GM21576 (cell line): ENCODE data around the gene ZBED6.
"Not testable (repeated sequence)": the region's sequence is repeated elsewhere in the genome, so short reads cannot be mapped to it uniquely, and the experiment has no call there.

Experiments used
- ATAC-seq: cut with Tn5 transposase; IDR thresholded peaks from one replicate; pipeline ENCODE4 v1.9.1; 2021; ENCODE audit warnings: mild to moderate bottlenecking, moderate library complexity; ENCODE audit not compliant: unreplicated experiment

ZBED6 gene, protein sequence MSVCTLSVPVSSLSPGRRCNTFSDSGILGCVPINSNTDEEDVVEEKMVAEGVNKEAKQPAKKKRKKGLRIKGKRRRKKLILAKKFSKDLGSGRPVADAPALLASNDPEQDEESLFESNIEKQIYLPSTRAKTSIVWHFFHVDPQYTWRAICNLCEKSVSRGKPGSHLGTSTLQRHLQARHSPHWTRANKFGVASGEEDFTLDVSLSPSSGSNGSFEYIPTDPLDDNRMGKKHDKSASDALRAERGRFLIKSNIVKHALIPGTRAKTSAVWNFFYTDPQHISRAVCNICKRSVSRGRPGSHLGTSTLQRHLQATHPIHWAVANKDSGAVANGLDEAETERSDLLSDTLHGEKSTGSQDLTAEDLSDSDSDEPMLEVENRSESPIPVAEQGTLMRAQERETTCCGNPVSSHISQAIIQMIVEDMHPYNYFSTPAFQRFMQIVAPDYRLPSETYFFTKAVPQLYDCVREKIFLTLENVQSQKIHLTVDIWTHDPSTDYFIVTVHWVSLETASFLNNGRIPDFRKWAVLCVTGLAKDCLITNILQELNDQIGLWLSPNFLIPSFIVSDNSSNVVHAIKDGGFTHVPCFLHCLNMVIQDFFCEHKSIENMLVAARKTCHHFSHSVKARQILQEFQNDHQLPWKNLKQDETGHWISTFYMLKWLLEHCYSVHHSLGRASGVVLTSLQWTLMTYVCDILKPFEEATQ (N-terminal part only)

DNA sequence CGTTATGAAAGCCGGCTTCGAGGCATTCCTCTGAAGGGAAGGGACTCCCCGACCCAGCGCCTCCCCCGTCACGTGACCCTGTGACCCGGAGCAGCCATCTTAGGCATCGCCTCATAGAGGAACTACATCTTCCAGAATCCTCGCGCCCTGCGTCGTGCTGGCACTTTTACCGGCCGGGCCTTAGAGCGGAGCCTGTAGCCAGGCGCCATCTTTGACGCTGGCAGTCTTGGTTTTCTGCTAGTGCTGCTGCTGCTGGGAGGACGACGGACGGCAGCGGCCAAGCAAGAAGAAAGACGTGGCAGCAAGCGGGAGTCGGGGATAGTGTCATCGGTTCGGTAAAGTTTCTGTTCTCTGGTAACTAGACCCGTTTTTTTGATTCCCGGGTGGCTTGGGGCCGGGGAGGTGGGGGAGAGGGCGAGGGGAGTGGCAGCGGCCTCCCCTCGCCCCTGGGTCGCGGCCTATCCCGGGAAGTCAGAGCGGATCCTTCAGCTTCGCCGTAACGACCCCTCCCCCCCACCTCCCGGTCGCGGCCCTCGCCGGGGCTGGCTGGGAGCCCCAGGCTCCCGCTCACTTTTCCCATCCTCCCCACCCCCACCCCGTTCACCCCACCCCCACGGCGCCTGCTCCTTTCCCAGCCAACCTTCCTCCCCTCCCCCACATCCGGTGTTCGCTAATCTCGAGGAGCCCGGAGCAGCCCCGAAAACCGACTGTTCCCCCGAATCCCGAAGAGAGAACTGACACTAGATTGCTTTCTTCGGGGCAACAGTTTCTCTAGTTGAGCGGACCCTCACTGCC lies at the start of gene ZBED6, which contains the start of gene ZC3H11A:
TSS of gene ZBED6 (plus strand) at position 183 of the 795 bp plus-strand sequence. CDS start 1,900 bp downstream, outside the sequence.
TSS of gene ZC3H11A (plus strand) at position 183 of the 795 bp plus-strand sequence. CDS start 21,448 bp downstream, outside the sequence.
- ATAC-seq = peak; percentile 98

DNA sequence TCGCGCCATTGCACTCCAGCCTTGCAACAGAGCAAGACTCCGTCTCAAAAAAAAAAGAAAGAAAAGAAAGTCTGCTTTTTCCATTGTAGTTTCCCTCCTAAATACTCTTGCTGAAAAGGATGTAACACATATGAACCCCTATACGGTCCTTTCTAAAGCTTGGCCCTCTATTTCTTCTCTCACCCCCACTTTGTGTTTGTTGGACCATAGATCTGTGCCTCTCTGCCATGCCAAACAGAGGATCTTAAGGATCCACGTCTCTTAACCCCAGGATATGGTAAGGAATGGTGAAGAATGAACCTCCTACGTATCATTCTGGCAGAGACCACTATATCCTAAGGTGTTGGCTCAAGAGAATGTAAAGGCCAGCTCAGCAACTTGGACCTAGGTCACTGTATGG lies 49.1 kb upstream of the ZBED6 start:
- no peak for ATAC-seq

DNA sequence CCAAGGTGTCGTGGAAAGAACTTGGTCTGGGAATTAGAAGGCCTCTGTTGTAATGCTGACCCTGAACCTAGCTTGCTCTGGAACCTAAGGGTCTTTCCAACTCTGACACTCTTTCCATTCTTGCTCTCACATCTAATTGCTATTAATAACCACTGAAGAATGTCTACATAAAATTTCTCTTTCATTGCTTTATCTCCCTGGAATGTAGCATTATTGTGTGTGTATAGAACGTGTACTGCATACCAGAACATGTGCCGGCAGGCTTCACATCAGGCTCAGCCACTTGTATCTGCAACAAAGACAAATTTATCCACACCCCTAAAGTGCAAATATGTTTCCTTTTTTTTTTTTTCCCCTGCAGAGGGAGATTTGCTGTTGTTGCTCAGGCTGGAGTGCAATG lies 44.4 kb upstream of the ZBED6 start:
- no peak for ATAC-seq

DNA sequence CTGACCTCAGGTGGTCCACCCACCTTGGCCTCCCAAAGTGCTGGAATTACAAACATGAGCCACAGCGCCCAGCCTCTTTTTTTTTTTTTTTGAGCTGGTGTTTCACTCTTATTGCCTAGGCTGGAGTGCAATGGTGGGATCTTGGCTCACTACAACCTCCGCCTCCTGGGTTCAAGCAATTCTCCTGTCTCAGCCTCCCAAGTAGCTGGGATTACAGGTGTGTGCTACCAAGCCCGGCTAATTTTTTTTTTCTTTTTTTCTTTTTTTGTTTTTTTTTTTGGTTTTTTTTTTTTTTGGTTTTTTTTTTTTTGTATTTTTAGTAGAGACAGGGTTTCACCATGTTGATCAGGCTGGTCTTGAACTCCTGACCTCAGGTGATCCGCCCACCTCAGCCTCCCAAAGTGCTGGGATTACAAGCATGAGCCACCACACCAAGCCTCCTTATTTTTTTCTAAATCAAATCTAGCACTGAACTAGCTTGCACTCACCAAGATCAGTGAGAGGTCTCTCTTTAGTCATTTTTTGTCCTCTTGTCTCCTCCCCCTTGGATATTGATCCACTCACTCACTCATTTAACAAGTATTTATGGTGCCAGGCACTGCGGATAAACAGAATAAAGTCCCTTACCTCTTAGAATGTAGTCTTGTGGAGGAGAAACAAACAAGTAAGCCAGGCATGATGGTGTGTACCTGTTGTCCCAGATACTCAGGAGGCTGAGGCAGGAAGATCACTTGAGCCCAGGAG lies 43.6 kb upstream of the ZBED6 start:
- not testable (repeated sequence) for ATAC-seq

DNA sequence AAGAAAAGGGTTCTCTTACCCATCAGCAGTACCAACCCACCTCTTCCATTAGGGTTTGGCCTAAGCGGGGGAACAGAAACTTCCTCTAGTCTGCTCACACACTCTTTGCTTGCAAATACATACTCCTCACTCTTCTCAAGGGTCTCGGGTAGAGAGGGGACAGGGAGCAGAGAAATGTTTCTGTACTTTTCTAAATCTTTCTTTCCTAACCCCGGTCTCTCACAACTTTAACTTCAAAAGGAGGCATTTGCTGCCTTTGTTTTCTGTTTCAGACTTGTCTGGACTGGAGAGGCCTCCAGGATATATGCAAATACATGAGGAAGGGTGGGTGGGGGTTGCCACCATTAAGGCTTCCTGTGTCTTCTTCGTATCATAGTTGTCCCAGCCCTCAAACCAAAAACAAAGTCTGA lies 41.0 kb upstream of the ZBED6 start:
- ATAC-seq = peak; percentile 63

DNA sequence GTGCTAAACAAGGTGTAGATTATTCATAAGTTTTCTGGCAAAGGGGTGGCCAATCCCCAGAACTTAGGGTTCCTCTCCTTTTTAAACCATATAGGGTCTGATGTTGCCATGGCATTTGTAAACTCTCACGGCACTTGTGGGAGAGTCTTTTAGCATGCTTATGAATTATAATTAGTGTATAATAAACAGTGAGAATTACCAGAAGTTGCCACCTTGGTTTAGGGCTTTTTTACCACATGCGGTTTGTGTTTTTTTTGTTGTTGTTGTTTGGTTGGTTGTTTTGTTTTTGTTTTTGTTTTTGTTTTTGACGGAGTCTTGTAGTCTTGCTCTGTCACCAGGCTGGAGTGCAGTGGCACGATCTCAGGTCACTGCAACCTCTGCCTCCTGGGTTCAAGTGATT lies 39.4 kb upstream of the ZBED6 start:
- ATAC-seq = no peak

DNA sequence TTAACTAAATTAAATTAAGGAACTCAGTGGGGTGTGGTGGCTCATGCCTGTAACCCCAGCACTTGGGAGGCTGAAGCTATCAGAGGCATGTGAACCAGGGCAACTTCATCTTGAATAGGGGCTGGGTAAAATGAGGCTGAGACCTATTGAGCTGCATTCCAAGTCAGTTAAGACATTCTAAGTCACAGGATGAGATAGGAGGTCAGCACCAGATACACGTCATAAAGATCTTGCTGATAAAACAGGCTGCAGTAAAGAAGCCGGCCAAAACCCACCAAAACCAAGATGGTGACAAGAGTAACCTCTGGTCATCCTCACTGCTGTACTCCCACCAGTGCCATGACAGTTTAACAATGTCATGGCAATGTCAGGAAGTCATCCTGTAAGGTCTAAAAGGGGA lies 36.7 kb upstream of the ZBED6 start:
- not testable (repeated sequence) for ATAC-seq

DNA sequence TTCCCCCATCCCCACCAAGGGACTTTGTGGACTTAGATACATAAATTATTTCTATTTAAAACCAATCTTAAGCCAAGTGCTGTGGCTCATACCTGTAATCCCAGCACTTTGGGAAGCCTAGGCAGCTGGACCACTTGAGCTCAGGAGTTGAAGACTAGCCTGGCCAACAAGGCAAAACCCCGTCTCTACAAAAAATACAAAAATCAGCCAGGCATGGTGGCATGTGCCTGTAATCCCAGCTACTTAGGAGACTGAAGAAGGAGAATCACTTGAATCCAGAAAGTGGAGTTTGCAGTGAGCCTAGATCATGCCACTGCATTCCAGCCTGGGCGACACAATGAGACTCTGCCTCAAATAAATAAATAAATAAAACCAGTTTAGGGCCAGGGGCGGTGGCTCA lies 34.9 kb upstream of the ZBED6 start:
- no peak for ATAC-seq

DNA sequence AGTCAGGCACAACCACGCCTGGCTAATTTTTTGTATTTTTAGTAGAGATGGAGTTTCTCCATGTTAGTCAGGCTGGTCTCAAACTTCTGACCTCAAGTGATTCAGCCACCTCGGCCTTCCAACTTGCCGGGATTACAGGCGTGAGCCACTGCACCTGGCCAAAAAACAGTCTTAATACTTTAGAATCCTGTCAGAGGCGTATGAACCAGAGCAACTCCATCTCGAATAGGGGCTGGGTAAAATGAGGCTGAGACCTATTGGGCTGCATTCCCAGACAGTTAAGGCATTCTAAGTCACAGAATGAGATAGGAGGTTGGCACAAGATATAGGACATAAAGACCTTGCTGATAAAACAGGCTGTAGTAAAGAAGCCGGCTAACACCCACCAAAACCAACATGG lies 33.5 kb upstream of the ZBED6 start:
- ATAC-seq = not testable (repeated sequence)

DNA sequence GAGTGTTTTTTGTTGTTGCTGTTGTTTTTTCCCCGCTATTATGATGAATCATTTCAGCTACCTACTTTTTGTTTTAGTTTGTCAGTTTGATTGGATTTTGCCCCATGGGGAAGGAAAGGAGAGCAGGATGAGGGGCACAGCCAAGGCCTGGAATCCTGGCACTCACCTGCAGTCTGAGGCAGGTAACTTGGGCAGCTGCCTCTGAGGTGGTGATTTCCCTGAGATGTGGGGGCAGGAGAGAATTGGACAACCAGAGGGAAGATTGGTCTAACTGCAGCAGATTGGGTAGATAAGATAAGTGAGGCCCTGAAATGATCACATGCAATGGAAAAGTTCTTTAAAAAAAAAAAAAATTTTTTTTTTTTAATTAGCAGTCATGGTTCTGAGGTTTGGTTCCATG lies 31.9 kb upstream of the ZBED6 start:
- ATAC-seq = no peak

DNA sequence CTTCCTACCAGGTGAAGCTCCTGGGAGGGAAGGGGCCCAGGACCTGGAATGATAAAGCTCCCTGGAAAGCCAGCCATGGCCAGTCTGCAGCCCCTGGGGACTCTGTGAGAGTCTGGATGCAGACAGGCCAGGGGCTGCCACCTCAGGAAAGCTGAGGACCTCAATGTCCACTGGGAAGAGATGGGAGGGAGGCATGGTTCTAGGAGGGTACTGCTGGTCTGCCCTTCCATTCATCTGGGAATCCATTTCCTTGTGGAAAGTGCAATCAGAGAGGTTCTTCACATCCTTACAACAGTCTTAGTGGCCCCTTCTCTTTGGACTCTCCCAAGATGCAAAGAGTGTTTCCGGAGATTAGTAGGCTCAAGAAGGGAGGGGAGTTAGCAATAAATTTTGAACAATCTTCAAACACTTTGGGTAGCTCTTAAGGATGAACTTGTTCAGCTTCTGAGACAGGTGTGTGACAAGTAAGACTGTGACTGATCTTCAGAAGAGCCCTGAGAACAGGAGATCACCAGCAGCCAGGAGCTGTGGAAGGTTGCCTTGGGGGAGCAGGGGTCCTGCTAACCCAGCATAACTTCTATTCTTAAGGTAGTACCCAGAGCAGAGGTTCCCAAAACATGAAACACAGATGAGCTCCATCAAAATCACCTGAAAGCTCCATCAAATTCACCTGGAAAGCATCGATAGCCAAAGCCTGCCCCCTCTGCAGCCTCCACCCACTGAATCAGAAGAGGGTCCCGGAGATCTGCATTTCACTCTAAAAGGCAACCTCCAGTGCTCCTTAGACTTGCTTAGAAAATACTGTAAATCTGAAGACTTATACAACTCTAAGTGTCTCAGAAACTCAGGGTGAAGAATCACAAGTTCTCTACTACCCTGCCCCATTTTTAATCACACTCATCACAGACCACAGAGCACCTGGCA lies 31.1 kb upstream of the ZBED6 start:
- ATAC-seq = no peak

DNA sequence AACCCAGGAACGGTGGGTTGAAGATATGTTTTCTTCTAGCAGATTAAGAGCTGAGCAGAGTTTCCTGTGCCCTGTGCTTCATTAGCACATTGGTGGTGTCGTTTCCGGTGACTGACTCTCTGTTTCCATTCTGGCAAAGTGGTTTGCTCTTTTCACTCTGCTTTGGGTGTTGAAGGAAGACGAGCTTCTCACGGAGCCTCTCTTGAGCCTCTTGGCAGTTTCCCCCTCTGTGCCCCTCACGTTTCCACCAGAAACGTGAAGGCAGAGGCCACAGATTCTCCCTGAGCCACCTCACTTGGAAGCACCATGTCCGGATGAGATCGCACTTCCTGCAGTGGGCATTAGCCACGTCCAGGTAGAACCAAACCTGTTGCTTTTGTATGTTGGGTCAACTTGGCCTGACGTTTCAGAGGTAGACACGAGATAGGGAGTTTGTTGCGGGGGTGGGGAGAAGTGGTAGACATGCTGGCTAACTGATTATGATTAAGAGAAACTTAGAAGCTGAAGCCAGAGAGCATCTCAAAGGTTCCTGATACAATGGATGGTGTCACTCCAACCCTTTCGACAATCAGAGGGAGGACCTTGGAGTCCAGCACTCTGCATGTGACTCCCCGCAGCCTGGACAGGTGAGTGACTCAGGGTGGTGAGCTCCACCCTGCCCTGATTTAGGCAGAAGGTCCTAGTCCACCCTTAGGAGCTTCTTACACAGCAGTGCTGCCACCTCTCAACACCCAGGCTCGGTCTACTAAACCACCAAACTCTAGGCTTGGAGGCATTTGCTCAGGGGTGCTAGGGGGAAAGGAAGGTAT lies 30.2 kb upstream of the ZBED6 start, which contains the start of gene LAX1:
TSS of gene LAX1 (plus strand) at position 155 of the 809 bp plus-strand sequence. CDS start at position 538, 383 bp downstream.
- peak; percentile 88 for ATAC-seq

DNA sequence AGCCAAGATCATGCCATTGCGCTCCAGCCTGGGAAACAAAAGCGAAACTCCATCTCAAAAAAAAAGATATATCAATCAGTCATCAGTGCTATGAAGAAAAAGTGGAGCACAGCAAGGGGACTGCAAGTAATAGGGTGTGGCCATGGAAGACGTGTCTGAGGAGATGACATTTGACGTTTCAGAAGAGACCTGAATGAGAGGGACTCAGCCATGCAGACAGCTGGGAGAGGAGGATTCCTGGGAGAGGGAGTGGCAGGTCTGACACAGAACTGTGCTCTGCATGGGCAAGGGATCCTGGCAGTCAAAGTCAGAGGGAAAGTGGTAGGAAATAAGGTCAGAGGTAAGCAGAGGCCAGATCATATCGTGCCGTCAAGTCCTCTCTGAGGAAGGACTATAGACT lies 27.2 kb upstream of the ZBED6 start:
- no peak for ATAC-seq

DNA sequence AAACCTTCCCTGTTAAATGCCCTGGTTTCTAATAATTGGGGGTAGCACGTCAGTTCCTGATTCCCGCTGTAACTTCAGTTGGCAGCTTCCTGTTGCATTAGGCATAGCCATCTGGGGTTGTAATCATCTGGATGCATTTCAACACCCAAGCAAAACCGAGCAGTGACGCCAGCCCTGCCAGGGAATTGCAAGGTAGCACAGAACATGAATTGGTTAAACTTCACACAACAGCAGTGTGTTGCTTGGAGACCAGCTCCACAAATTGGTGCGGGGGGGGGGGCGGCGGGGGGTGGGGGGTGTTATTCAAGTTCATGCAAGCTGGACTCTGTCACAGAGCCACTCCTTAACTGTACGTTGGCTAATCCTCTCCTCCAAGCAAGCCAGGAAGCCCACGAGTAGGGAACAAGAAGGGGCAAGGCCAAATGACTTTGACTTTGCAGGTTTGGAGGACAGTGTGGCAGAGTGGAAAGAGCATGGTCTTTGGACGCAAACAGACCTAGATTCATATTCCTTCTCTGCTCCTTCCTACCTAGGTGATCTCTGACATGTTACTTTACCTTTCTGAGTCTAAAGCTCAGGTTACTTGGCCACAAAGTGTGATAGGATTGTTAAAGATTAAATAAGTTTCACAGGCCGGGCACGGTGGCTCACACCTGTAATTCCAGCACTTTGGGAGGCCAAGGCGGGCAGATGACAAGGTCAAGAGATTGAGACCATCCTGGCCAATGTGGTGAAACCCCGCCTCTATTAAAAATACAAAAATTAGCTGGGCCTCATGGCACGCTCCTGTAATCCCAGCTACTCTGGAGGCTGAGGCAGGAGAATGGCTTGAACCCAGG lies 25.7 kb upstream of the ZBED6 start:
- ATAC-seq = no peak

DNA sequence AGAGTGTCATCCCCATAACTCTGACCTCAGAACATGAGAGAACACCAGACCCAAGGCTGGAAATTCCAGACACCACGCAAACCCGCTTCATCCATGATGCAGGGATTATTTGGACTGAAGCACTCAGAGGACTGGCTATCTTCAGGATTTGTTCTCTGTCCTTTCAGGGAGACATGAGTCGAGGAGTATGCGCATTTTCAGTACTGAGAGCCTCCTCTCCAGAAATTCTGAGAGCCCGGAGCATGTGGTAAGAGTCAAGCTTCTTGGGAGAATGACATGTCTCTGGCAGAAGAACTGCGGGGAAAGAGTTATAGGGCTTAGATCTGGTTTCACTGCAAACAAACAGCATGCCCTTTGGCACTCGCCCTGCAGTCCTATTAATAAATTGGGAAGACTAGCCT lies 23.5 kb upstream of the ZBED6 start:
- no peak for ATAC-seq

DNA sequence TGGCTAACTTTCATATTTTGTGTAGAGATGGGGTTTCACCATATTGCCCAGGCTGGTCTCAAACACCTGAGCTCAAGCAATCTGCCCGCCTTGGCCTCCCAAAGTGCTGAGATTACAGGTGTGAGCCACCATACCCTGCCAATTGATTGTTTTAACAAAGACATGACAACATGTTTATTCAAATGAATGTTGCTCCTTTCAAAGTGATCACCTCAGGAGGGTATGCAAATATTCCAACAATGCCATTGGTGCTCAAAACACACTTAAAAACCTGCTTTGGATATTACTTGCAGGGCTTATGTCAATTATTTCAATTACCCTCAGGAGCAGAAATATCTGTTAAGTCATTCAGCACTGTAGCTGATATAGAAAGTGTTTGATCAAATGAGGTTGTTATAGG lies 22.6 kb upstream of the ZBED6 start:
- no peak for ATAC-seq

DNA sequence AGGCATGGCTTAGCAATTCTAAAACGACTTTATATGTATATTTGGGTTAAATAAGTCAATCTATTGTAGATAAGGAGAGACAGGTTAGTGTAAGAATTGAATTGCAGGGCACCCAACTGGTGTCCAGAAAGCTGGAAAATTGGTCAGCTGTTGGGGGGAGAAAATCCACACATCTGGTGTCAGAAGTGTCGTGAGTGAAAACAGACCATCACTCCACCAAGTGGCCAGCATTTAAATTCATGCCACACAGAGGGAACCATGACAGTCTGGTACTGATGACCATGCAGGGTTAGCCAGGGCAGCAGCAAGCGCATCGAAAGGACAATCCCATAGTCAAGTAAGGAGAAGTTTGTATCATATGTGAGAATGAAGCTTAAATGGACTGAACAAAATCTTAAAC lies 18.8 kb upstream of the ZBED6 start:
- no peak for ATAC-seq

DNA sequence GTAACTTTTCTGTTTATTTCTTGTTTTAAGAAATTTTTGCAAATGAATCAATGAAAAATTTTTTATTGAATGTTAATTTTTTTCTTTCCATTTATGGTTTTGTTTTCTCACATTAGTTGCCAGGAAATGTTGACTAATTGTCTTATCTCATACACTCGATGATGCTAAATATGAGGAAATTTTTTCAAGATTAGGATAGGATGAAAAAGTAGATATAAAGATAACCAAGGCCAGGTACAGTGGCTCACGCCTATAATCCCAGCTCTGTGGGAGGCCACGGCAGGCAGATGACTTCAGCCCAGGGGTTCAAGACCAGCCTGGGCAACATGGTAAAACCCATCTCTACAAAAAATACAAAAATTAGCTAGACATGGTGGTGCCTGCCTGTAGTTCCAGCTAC lies 17.8 kb upstream of the ZBED6 start:
- ATAC-seq = no peak
